Keratinocyte (primary cell): ENCODE measurements around the gene BRCA2. TPM values are rescaled to one million over a fixed set of nuclear protein-coding genes. Genes with fewer than 3 reads are reported as not detected.
"Not testable (repeated sequence)": the region's sequence is repeated elsewhere in the genome, so short reads cannot be mapped to it uniquely, and the experiment has no call there.

ENCODE experiments used
- DNase-seq: peaks from one replicate; pipeline ENCODE4 v3.0.0-alpha.2; 2011; ENCODE audit warnings: low read depth, missing footprints, low spot score
- FAIRE-seq: peaks from 2 replicates; lab custom pipeline; 2011; peaks lifted over from hg19 to GRCh38; lab: Jason Lieb, UNC
- H2AFZ ChIP-seq: 2 replicates; pipeline ENCODE4 v1.6.0; 2012; ENCODE audit warnings: low read length, control low read depth, inconsistent platforms; ENCODE audit not compliant: control insufficient read depth
- H3K27ac ChIP-seq: 2 replicates; pipeline ENCODE4 v1.5.1; 2011; ENCODE audit warnings: low read length; ENCODE audit not compliant: control insufficient read depth, insufficient read depth
- H3K27me3 ChIP-seq: 3 replicates; pipeline ENCODE4 v1.6.0; 2011; ENCODE audit warnings: low read length; ENCODE audit not compliant: control insufficient read depth, insufficient read depth; ENCODE audit errors: extremely low read depth
- H3K36me3 ChIP-seq, 2 experiments: 2 replicates in 1 of 2; 3 replicates in 1 of 2; pipeline ENCODE4 v1.5.1; 2011; ENCODE audit warnings: low read length in 2 of 2, mild to moderate bottlenecking in 1 of 2; ENCODE audit not compliant: control insufficient read depth in 2 of 2, insufficient read depth in 2 of 2; ENCODE audit errors: extremely low read depth in 1 of 2
- H3K4me1 ChIP-seq: 3 replicates; pipeline ENCODE4 v1.5.1; 2011; ENCODE audit warnings: low read length; ENCODE audit not compliant: control insufficient read depth, insufficient read depth; ENCODE audit errors: extremely low read depth
- H3K4me2 ChIP-seq: 3 replicates; pipeline ENCODE4 v1.6.0; 2011; ENCODE audit warnings: low read depth, low read length; ENCODE audit not compliant: control insufficient read depth, insufficient read depth; ENCODE audit errors: extremely low read depth
- H3K4me3 ChIP-seq, 3 experiments: fragments of 200-600 bp in 1 of 3; sonication (generic) in 1 of 3; 2 replicates in 2 of 3; 3 replicates in 1 of 3; pipeline ENCODE4 v1.5.1; 2011 to 2016; ENCODE audit warnings: low read length in 3 of 3, mild to moderate bottlenecking in 3 of 3, control low read depth in 2 of 3, inconsistent platforms in 1 of 3, low read depth in 1 of 3, mixed read lengths in 1 of 3, mixed run types in 1 of 3, moderate library complexity in 1 of 3; ENCODE audit not compliant: control insufficient read depth in 2 of 3, insufficient read depth in 2 of 3; ENCODE audit errors: extremely low read depth in 1 of 3
- H3K79me2 ChIP-seq: 2 replicates; pipeline ENCODE4 v1.6.0; 2012; ENCODE audit warnings: low read length; ENCODE audit not compliant: control insufficient read depth, insufficient read depth
- H3K9ac ChIP-seq: 3 replicates; pipeline ENCODE4 v1.6.0; 2011; ENCODE audit warnings: low read length; ENCODE audit not compliant: control insufficient read depth, insufficient read depth; ENCODE audit errors: extremely low read depth
- H3K9me1 ChIP-seq: 3 replicates; pipeline ENCODE4 v1.6.0; 2011; ENCODE audit warnings: low read length; ENCODE audit not compliant: control insufficient read depth, insufficient read depth; ENCODE audit errors: extremely low read depth
- H3K9me3 ChIP-seq: 2 replicates; pipeline ENCODE4 v1.5.1; 2012; ENCODE audit warnings: low read depth, low read length; ENCODE audit not compliant: control insufficient read depth
- H4K20me1 ChIP-seq: 3 replicates; pipeline ENCODE4 v1.6.0; 2011; ENCODE audit warnings: low read length; ENCODE audit not compliant: control insufficient read depth, insufficient read depth; ENCODE audit errors: extremely low read depth
- CTCF ChIP-seq, 3 experiments: IDR thresholded peaks in 1 of 3; conservative IDR thresholded peaks in 1 of 3; optimal IDR thresholded peaks in 1 of 3; 2 replicates in 2 of 3; 3 replicates in 1 of 3; pipeline versions ENCODE3 to v1.5.1; 2011; ENCODE audit warnings: low read length in 3 of 3, mild to moderate bottlenecking in 3 of 3, moderate library complexity in 2 of 3, control low read depth in 1 of 3, inconsistent platforms in 1 of 3; ENCODE audit not compliant: insufficient read depth in 2 of 3; ENCODE audit errors: extremely low read depth in 1 of 3
- EZH2 ChIP-seq: IDR thresholded peaks from one replicate; pipeline ENCODE4 v1.6.1; 2012; ENCODE audit warnings: inconsistent platforms, mild to moderate bottlenecking, low read length, moderate library complexity
- dilution Hi-C: fragments of 300-500 bp; cut with MboI; formaldehyde crosslinking; loops from one replicate; pipeline ENCODE4 v1.7.0; 2020; ENCODE audit warnings: low sequenced_read_pairs; ENCODE audit not compliant: extremely low pct_ligation_motif_present
- polyA plus RNA-seq, 5 experiments: library from polyadenylated mRNA; depleted of rRNA in 3 of 5; stranded (reverse) in 3 of 5; stranded (forward) in 1 of 5; unstranded in 1 of 5; fragments of >200 nt; gene quantifications; 1 replicate in 1 of 5; 2 replicates in 3 of 5; 3 replicates in 1 of 5; pipeline versions ENCODE4 v1.2.1 to v1.2.3, GENCODE V29; 2011 to 2012; ENCODE audit warnings: missing spikeins in 2 of 5, low read depth in 1 of 5, low replicate concordance in 1 of 5

BRCA2 gene
- polyA plus RNA-seq, 1 donor (not counting 4 experiments of a cell fraction or from before 2014, with no cell fraction given): 2.4 TPM

GRCh38 chr13:32347651-32348050 is 32.3 kb downstream of the BRCA2 start:
- Histone ChIP-seq H2AFZ (no peak overlapping the region), H3K27ac (no peak overlapping the region), H3K36me3 (no peaks in the 10 kb centered on the region), H4K20me1 (no peaks in the 10 kb centered on the region), H3K9ac (no peak overlapping the region), H3K9me1 (no peaks in the 10 kb centered on the region), H3K9me3 (no peaks in the 10 kb centered on the region), H3K4me3 (no peak overlapping the region), H3K4me1 (no peaks in the 10 kb centered on the region), H3K27me3 (no peaks in the 10 kb centered on the region), H3K79me2 (no peaks in the 10 kb centered on the region), H3K4me2 (no peak overlapping the region)
- DNase-seq (no peak), FAIRE-seq (no peak)
- dilution Hi-C loops: no loop called here
- TF ChIP-seq EZH2 (no peak), CTCF (optimal IDR thresholded peaks at IDR 0.05 in 1 of 3, IDR thresholded peaks at IDR 0.05 in 1 of 3, conservative IDR thresholded peaks at IDR 0.05 in 1 of 3; ENCODE audit: extremely low read depth in 1 of 3, insufficient read depth in 2 of 3, low read length in 3 of 3) (no peak)

- H3K9me3 ChIP-seq, FAIRE-seq, H2AFZ ChIP-seq, H3K4me1 ChIP-seq, H3K4me2 ChIP-seq, DNase-seq, H3K9me1 ChIP-seq, H3K27ac ChIP-seq, H3K9ac ChIP-seq, H3K36me3 ChIP-seq, H3K27me3 ChIP-seq, H4K20me1 ChIP-seq, H3K4me3 ChIP-seq, dilution Hi-C loops, H3K79me2 ChIP-seq: not testable (repeated sequence)
Observed at GRCh38 chr13:32350839-32351441, 35.6 kb downstream of the BRCA2 start.

- H2AFZ ChIP-seq: no peak overlapping the region
- H3K9me1 ChIP-seq: no peaks in the 10 kb centered on the region
- H3K4me2 ChIP-seq: no peak overlapping the region
- TF ChIP-seq CTCF (optimal IDR thresholded peaks at IDR 0.05 in 1 of 3, IDR thresholded peaks at IDR 0.05 in 1 of 3, conservative IDR thresholded peaks at IDR 0.05 in 1 of 3; ENCODE audit: extremely low read depth in 1 of 3, insufficient read depth in 2 of 3, low read length in 3 of 3) (no peak), EZH2 (no peak)
- DNase-seq (no peak), FAIRE-seq (no peak)
- no peaks in the 10 kb centered on the region for H3K9me3 ChIP-seq
- no peak overlapping the region for H3K9ac ChIP-seq
- no peak overlapping the region for H3K4me3 ChIP-seq
- H4K20me1 ChIP-seq: no peaks in the 10 kb centered on the region
- H3K4me1 ChIP-seq: no peaks in the 10 kb centered on the region
- H3K27me3 ChIP-seq: no peaks in the 10 kb centered on the region
- no peaks in the 10 kb centered on the region for H3K79me2 ChIP-seq
- H3K36me3 ChIP-seq: no peaks in the 10 kb centered on the region
- dilution Hi-C loops: no loop called here
- no peak overlapping the region for H3K27ac ChIP-seq
Observed at GRCh38 chr13:32354040-32354439, 38.7 kb downstream of the BRCA2 start.

GRCh38 chr13:32355935-32356334 is 40.6 kb downstream of the BRCA2 start:
- H3K36me3 ChIP-seq, H3K79me2 ChIP-seq, DNase-seq, H3K27ac ChIP-seq, H3K9ac ChIP-seq, H4K20me1 ChIP-seq, dilution Hi-C loops, H3K27me3 ChIP-seq, H3K4me1 ChIP-seq, H2AFZ ChIP-seq, H3K9me1 ChIP-seq, FAIRE-seq, H3K4me3 ChIP-seq, H3K4me2 ChIP-seq, H3K9me3 ChIP-seq: not testable (repeated sequence)
